Measurements from ENCODE around the gene SLC8B1. TPM values are rescaled to one million over a fixed set of nuclear protein-coding genes. Genes with fewer than 3 reads are reported as not detected.

SLC8B1 gene
- polyA plus RNA-seq, 3 donors, result 21.6 to 46.0 (median 32.4) TPM

DNA sequence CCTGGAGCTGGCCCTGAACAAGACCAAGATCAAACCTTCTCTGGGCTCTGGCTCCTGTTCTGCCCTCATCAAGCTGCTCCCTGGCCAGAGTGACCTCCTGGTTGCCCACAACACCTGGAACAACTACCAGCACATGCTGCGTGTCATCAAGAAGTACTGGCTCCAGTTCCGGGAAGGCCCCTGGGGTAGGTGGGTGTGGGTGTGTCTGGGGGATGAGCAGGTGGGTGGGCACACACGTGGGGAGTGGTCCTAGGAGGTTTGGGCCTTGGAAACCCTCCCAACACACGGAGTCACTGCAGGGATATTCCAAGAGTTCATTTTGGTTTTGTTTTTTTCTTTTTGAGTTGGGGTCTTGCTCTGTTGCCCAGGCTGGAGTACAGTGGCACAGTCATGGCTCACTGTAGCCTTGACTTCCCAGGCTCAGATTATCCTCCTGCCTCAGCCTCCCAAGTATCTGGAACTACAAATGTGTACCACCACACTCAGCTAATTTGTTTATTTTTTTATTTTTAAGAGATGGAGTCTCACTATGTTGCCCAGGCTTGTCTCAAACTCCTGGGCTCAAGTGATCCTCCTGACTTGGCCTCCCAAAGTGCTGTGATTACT, 40.0 kb upstream of the SLC8B1 start:
- H3K27ac ChIP-seq (ENCODE audit: low read depth in 1 of 2, low read length in 2 of 2), result no peak overlapping the region
- intact Hi-C loops (cut with micrococcal nuclease), result no loop called here

DNA sequence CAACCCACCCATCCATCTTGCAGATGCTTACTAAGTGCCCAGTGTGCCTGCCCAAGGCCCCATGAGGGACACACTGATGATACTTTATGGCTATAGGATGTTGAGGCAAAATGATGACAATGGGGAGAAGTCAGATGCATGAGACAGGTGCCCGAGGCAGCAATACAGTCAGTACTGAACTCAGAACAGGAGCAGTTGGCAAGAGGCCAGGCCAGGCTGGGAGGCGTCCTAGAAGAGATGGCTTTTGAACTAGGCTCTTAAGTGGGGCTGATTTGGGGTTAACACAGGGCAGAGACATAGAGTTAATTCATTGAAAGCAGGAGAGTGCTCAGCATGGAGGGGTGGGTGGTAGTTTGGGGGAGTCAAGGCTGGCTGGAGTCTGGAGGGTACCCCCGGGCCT, 39.1 kb upstream of the SLC8B1 start:
- DNase-seq, result no peak
- intact Hi-C loops (cut with micrococcal nuclease), result no loop called here
- no peak overlapping the region for H3K27ac ChIP-seq (ENCODE audit: low read depth in 1 of 2, low read length in 2 of 2)
- H3K4me1 Mint-ChIP-seq, result peaks cover 20% of the 10 kb centered on the region
- H2AFZ ChIP-seq (ENCODE audit: insufficient read depth, low read depth, low read length, poor library complexity, severe bottlenecking), result no peak overlapping the region
- H3K4me2 ChIP-seq (replicated peaks; ENCODE audit: extremely low read depth, low read length, poor library complexity, severe bottlenecking), result no peak overlapping the region
- TF ChIP-seq, protein P1, sequence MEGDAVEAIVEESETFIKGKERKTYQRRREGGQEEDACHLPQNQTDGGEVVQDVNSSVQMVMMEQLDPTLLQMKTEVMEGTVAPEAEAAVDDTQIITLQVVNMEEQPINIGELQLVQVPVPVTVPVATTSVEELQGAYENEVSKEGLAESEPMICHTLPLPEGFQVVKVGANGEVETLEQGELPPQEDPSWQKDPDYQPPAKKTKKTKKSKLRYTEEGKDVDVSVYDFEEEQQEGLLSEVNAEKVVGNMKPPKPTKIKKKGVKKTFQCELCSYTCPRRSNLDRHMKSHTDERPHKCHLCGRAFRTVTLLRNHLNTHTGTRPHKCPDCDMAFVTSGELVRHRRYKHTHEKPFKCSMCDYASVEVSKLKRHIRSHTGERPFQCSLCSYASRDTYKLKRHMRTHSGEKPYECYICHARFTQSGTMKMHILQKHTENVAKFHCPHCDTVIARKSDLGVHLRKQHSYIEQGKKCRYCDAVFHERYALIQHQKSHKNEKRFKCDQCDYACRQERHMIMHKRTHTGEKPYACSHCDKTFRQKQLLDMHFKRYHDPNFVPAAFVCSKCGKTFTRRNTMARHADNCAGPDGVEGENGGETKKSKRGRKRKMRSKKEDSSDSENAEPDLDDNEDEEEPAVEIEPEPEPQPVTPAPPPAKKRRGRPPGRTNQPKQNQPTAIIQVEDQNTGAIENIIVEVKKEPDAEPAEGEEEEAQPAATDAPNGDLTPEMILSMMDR (IDR thresholded peaks at IDR 0.05), result no peak
- H3K9me3 ChIP-seq (replicated peaks in 1 of 2; ENCODE audit: control insufficient read depth in 1 of 2, insufficient read depth in 1 of 2, low read length in 2 of 2), result no peaks in the 10 kb centered on the region
- H3K4me3 Mint-ChIP-seq, result no peak overlapping the region
- H3K27me3 ChIP-seq (ENCODE audit: control insufficient read depth in 2 of 2, insufficient read depth in 2 of 2, low read length in 2 of 2), result no peaks in the 10 kb centered on the region
- H3K27ac Mint-ChIP-seq, result no peak overlapping the region
- H3K27me3 Mint-ChIP-seq (ENCODE audit: low read depth in 3 of 3), result no peaks in the 10 kb centered on the region
- peaks cover 51 to 70% of the 10 kb centered on the region in 2 donors for H3K36me3 Mint-ChIP-seq
- H3K79me2 ChIP-seq (ENCODE audit: insufficient read depth, low read length), result no peaks in the 10 kb centered on the region
- peaks cover 35 to 61% of the 10 kb centered on the region in 2 donors for H3K36me3 ChIP-seq (replicated peaks in 1 of 2; ENCODE audit: control insufficient read depth in 1 of 2, insufficient read depth in 2 of 2, low read length in 2 of 2)
- H4K20me1 ChIP-seq (ENCODE audit: insufficient read depth, low read length), result peaks cover 8% of the 10 kb centered on the region
- H3K9ac ChIP-seq (ENCODE audit: insufficient read depth, low read length, poor library complexity, severe bottlenecking), result no peak overlapping the region
- H3K4me1 ChIP-seq (ENCODE audit: control insufficient read depth in 1 of 2, insufficient read depth in 2 of 2, low read length in 2 of 2), result peaks cover 11 to 12% of the 10 kb centered on the region in 2 donors
- 100% methylated on average over 2 of the region's 3 CpGs for WGBS (ENCODE audit: insufficient coverage)
- H3K4me3 ChIP-seq (replicated peaks in 1 of 3; ENCODE audit: low read depth in 2 of 3, low read length in 3 of 3), result no peak overlapping the region
- H3K9me3 Mint-ChIP-seq, result no peaks in the 10 kb centered on the region

More for the DNA sequence above, 40.0 kb upstream of the SLC8B1 start:
- Histone ChIP-seq H2AFZ (ENCODE audit: insufficient read depth, low read depth, low read length, poor library complexity, severe bottlenecking) (no peak overlapping the region), H3K79me2 (ENCODE audit: insufficient read depth, low read length) (no peaks in the 10 kb centered on the region), H3K27me3 (ENCODE audit: control insufficient read depth in 2 of 2, insufficient read depth in 2 of 2, low read length in 2 of 2) (no peaks in the 10 kb centered on the region), H3K4me3 (replicated peaks in 1 of 3; ENCODE audit: low read depth in 2 of 3, low read length in 3 of 3) (no peak overlapping the region), H3K4me1 (ENCODE audit: control insufficient read depth in 1 of 2, insufficient read depth in 2 of 2, low read length in 2 of 2) (peaks cover 2 to 5% of the 10 kb centered on the region in 2 donors), H3K9me3 (replicated peaks in 1 of 2; ENCODE audit: control insufficient read depth in 1 of 2, insufficient read depth in 1 of 2, low read length in 2 of 2) (no peaks in the 10 kb centered on the region), H3K9ac (ENCODE audit: insufficient read depth, low read length, poor library complexity, severe bottlenecking) (no peak overlapping the region), H3K4me2 (replicated peaks; ENCODE audit: extremely low read depth, low read length, poor library complexity, severe bottlenecking) (no peak overlapping the region), H4K20me1 (ENCODE audit: insufficient read depth, low read length) (peaks cover 8% of the 10 kb centered on the region), H3K36me3 (replicated peaks in 1 of 2; ENCODE audit: control insufficient read depth in 1 of 2, insufficient read depth in 2 of 2, low read length in 2 of 2) (peaks cover 35 to 61% of the 10 kb centered on the region in 2 donors)
- peaks cover 11% of the 10 kb centered on the region for H3K4me1 Mint-ChIP-seq
- H3K9me3 Mint-ChIP-seq, result no peaks in the 10 kb centered on the region
- no CpG with 5 or more reads among the region's 4 CpGs for WGBS (ENCODE audit: insufficient coverage)
- H3K4me3 Mint-ChIP-seq, result no peak overlapping the region
- peaks cover 51 to 74% of the 10 kb centered on the region in 2 donors for H3K36me3 Mint-ChIP-seq
- TF ChIP-seq, protein P1 (IDR thresholded peaks at IDR 0.05), result no peak
- no peak for DNase-seq
- H3K27me3 Mint-ChIP-seq (ENCODE audit: low read depth in 3 of 3), result no peaks in the 10 kb centered on the region
- peak overlapping the region in 4 of 7 donors; percentile 27 to 54 (median 40) for H3K27ac Mint-ChIP-seq
